Mesendoderm (in vitro differentiated cells): ENCODE measurements around the gene DOCK9.

Experiments used
- DNase-seq: peaks from one replicate; pipeline ENCODE4 v3.0.0; 2013
- H2AK5ac ChIP-seq: 2 replicates; pipeline ENCODE4 v1.6.1; 2013; ENCODE audit warnings: low read length, inconsistent platforms
- H2BK120ac ChIP-seq: 2 replicates; pipeline ENCODE4 v1.6.1; 2013; ENCODE audit warnings: low read depth, mild to moderate bottlenecking, low read length, moderate library complexity, mixed read lengths
- H2BK15ac ChIP-seq: replicated peaks from 2 replicates; pipeline ENCODE4 v1.6.1; 2013; ENCODE audit warnings: low read depth, mild to moderate bottlenecking, moderate library complexity
- H2BK5ac ChIP-seq: 2 replicates; pipeline ENCODE4 v1.6.1; 2013; ENCODE audit warnings: low read length, inconsistent platforms
- H3K18ac ChIP-seq: 2 replicates; pipeline ENCODE4 v1.6.1; 2013; ENCODE audit warnings: mild to moderate bottlenecking, low read length, mixed read lengths
- H3K23ac ChIP-seq: one replicate; pipeline ENCODE4 v1.6.1; 2013; ENCODE audit warnings: low read length
- H3K27ac ChIP-seq: 2 replicates; pipeline ENCODE4 v1.5.1; 2013; ENCODE audit warnings: low read depth, mild to moderate bottlenecking, inconsistent platforms, low read length, moderate library complexity
- H3K27me3 ChIP-seq: 2 replicates; pipeline ENCODE4 v1.6.1; 2013; ENCODE audit warnings: low read length, control low read depth, mild to moderate bottlenecking, inconsistent platforms; ENCODE audit not compliant: insufficient read depth, poor library complexity
- H3K36me3 ChIP-seq: 2 replicates; pipeline ENCODE4 v1.6.1; 2013; ENCODE audit warnings: low read length, inconsistent platforms; ENCODE audit not compliant: control insufficient read depth, insufficient read depth
- H3K4ac ChIP-seq: one replicate; pipeline ENCODE4 v1.6.1; 2013; ENCODE audit warnings: low read depth, mild to moderate bottlenecking, low read length, moderate library complexity
- H3K4me1 ChIP-seq: 2 replicates; pipeline ENCODE4 v1.6.1; 2013; ENCODE audit warnings: low read depth, low read length, inconsistent platforms; ENCODE audit not compliant: control insufficient read depth
- H3K4me2 ChIP-seq: 2 replicates; pipeline ENCODE4 v1.6.1; 2013; ENCODE audit warnings: low read length
- H3K4me3 ChIP-seq: 2 replicates; pipeline ENCODE4 v1.5.1; 2013; ENCODE audit warnings: mild to moderate bottlenecking, low read length
- H3K56ac ChIP-seq: one replicate; pipeline ENCODE4 v1.6.1; 2013; ENCODE audit warnings: low read length
- H3K79me1 ChIP-seq: 2 replicates; pipeline ENCODE4 v1.6.1; 2013; ENCODE audit warnings: low read length, inconsistent platforms
- H3K79me2 ChIP-seq: 2 replicates; pipeline ENCODE4 v1.6.1; 2013; ENCODE audit warnings: mild to moderate bottlenecking, low read length; ENCODE audit not compliant: control insufficient read depth, insufficient read depth
- H3K9ac ChIP-seq: 2 replicates; pipeline ENCODE4 v1.6.1; 2013; ENCODE audit warnings: low read length, inconsistent platforms
- H4K5ac ChIP-seq: one replicate; pipeline ENCODE4 v1.6.1; 2013; ENCODE audit warnings: low read length
- H4K8ac ChIP-seq: one replicate; pipeline ENCODE4 v1.6.1; 2013; ENCODE audit warnings: low read depth, mild to moderate bottlenecking, control low read depth, low read length, moderate library complexity
- WGBS: extraction: QIAGEN DNeasy Blood & Tissue Kit; methylation state at CpG from one replicate; pipeline ENCODE4 v1.1.7; 2013; ENCODE audit warnings: low lambda C conversion rate, missing lambda C conversion rate; ENCODE audit not compliant: insufficient coverage; ENCODE audit errors: extremely low coverage; 5-methylcytosine and 5-hydroxymethylcytosine counted together

Gene DOCK9

DNA sequence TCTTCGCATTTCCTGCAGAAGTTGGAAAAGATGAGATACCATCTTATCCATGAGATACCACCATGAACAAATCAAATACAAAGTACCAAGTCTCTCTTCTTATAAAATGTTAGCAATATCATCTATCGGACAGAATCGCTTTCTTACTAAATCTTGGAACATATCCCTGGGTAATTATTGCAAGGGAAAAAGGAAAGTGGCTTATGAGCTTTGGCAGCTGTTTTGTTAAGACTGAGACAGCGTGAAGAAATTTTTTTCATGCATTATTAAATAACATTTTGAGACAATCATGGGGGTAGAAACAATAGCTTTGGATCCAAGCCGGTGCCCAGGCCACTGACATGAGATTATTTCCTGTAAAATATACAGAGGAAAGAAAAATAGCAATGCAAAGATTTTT is 84.5 kb downstream of the DOCK9 start:
- Histone ChIP-seq H3K4me1 (peaks cover 6% of the 10 kb centered on the region), H3K27ac (no peak overlapping the region), H3K18ac (no peak overlapping the region), H3K4me3 (no peak overlapping the region), H2AK5ac (no peak overlapping the region), H3K23ac (no peak overlapping the region), H2BK5ac (no peak overlapping the region), H4K8ac (no peak overlapping the region), H2BK15ac (no peak overlapping the region), H3K56ac (no peak overlapping the region), H2BK120ac (no peak overlapping the region), H3K4me2 (no peak overlapping the region), H3K9ac (no peak overlapping the region), H3K4ac (no peak overlapping the region), H3K79me2 (no peaks in the 10 kb centered on the region), H4K5ac (no peak overlapping the region), H3K79me1 (no peaks in the 10 kb centered on the region), H3K36me3 (no peaks in the 10 kb centered on the region), H3K27me3 (no peaks in the 10 kb centered on the region)
- no CpG with 5 or more reads among the region's 5 CpGs for WGBS
- DNase-seq = no peak

DNA sequence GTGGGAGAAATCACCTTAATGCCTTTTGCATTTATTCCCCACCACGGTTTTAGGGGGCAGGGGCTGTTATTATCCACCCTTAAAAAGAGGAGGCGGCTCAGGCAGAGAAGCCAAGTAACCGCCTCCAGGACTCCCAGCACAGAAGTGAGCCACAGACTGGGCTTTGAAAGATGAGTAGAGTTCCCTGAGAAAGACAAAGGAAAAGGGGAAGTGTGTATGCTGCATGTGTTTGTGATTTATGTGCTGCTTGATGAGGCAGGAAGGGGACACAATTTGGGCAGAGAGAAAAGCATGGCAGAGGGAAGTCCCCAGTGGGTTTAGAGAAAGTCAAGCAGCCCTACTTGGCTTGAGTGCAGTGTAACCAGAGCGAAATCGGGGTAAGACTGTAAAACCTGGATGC is 85.0 kb downstream of the DOCK9 start:
- H3K27me3 ChIP-seq = no peaks in the 10 kb centered on the region
- no peak overlapping the region for H3K4me3 ChIP-seq
- DNase-seq = no peak
- H3K4me2 ChIP-seq = no peak overlapping the region
- no peak overlapping the region for H2BK15ac ChIP-seq
- H2BK5ac ChIP-seq = no peak overlapping the region
- no peak overlapping the region for H3K18ac ChIP-seq
- no peak overlapping the region for H4K8ac ChIP-seq
- no peak overlapping the region for H3K4ac ChIP-seq
- H3K4me1 ChIP-seq = peaks cover 6% of the 10 kb centered on the region
- no peak overlapping the region for H3K27ac ChIP-seq
- H4K5ac ChIP-seq = no peak overlapping the region
- no peaks in the 10 kb centered on the region for H3K79me1 ChIP-seq
- no peaks in the 10 kb centered on the region for H3K36me3 ChIP-seq
- no peak overlapping the region for H3K9ac ChIP-seq
- no CpG with 5 or more reads among the region's 5 CpGs for WGBS
- no peak overlapping the region for H2AK5ac ChIP-seq
- no peak overlapping the region for H3K23ac ChIP-seq
- H3K56ac ChIP-seq = no peak overlapping the region
- H2BK120ac ChIP-seq = no peak overlapping the region
- H3K79me2 ChIP-seq = no peaks in the 10 kb centered on the region

DNA sequence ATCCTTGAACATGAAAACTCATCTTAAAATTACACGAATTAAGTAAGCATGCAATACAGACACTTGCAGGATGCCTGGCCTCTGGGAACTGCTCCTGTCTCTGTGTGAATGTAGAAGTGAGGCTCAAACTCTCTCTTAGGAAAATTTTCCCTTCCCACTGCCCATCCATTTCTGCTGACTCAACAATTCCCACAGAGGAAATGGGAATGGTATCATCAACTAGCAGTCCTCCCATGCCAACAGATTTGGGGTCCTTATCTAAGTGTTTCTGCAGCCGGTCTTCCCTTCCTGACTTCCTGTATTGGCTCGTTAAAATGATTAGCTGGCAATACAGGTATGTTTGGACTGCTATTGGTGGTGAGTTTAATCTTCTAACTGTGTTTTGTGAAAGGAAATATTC is 85.8 kb downstream of the DOCK9 start:
- Histone ChIP-seq H2BK120ac (no peak overlapping the region), H3K4me3 (no peak overlapping the region), H3K36me3 (no peaks in the 10 kb centered on the region), H2BK15ac (no peak overlapping the region), H3K79me1 (no peaks in the 10 kb centered on the region), H2AK5ac (no peak overlapping the region), H3K27me3 (no peaks in the 10 kb centered on the region), H3K23ac (no peak overlapping the region), H3K79me2 (no peaks in the 10 kb centered on the region), H3K27ac (no peak overlapping the region), H3K4me2 (no peak overlapping the region), H4K5ac (no peak overlapping the region), H3K9ac (no peak overlapping the region), H2BK5ac (no peak overlapping the region), H3K18ac (no peak overlapping the region), H3K4me1 (peaks cover 6% of the 10 kb centered on the region), H3K56ac (no peak overlapping the region), H3K4ac (no peak overlapping the region), H4K8ac (no peak overlapping the region)
- DNase-seq = no peak
- WGBS = no CpG with 5 or more reads among the region's 3 CpGs

DNA sequence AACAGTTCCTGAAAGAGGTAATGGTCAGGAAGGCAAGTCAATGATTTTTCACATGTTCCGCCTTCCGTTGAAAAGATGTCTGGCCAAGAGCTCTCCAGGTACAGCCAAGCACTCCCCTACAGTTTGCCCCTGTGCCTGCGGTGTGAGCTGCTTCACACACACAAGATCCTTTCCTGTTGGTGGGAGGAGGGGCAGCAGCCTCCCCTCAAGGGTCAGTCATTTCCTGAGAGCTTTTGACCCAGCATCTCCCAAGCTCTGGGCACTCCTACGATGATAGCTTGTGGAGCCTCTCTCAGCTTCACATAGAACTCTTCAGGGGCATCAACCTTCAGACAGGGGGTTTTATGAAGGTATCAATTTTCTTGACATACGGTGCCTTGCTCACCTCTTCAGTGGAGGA is 86.9 kb downstream of the DOCK9 start:
- no peak overlapping the region for H4K5ac ChIP-seq
- no peaks in the 10 kb centered on the region for H3K79me2 ChIP-seq
- H3K27ac ChIP-seq = no peak overlapping the region
- H3K18ac ChIP-seq = no peak overlapping the region
- no peak overlapping the region for H2AK5ac ChIP-seq
- peaks cover 4% of the 10 kb centered on the region for H3K4me1 ChIP-seq
- no peak overlapping the region for H2BK120ac ChIP-seq
- no peak overlapping the region for H3K23ac ChIP-seq
- no peak overlapping the region for H3K4ac ChIP-seq
- H3K4me2 ChIP-seq = no peak overlapping the region
- no peaks in the 10 kb centered on the region for H3K79me1 ChIP-seq
- no peak overlapping the region for H3K9ac ChIP-seq
- no peak overlapping the region for H3K56ac ChIP-seq
- no peak overlapping the region for H4K8ac ChIP-seq
- H3K36me3 ChIP-seq = no peaks in the 10 kb centered on the region
- WGBS = no CpG with 5 or more reads among the region's 5 CpGs
- no peak overlapping the region for H3K4me3 ChIP-seq
- DNase-seq = peak; percentile 55
- H2BK5ac ChIP-seq = no peak overlapping the region
- H3K27me3 ChIP-seq = no peaks in the 10 kb centered on the region
- H2BK15ac ChIP-seq = no peak overlapping the region

DNA sequence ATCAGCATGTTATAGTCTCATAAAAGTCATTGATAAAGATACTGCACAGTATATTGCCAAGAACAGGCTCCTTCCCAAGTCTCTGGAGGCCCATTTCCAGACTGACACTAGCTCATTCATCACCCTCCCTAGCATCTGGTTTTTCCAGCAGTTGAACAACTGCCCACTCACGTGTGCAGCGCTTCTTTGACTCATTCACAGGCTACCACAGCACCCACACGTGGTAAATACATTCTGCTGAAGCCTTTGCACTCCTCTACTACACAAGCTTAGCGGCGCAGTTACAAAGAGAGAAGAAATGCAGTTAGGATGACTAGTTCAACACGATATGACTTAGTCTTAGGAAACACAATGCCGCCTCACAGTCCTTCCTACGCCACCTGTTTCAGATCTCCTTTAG is 87.7 kb downstream of the DOCK9 start:
- H3K4me1 ChIP-seq = peaks cover 3% of the 10 kb centered on the region
- no peaks in the 10 kb centered on the region for H3K36me3 ChIP-seq
- no peak overlapping the region for H2AK5ac ChIP-seq
- H3K27ac ChIP-seq = no peak overlapping the region
- H4K5ac ChIP-seq = no peak overlapping the region
- no peak for DNase-seq
- no peaks in the 10 kb centered on the region for H3K79me1 ChIP-seq
- H3K27me3 ChIP-seq = no peaks in the 10 kb centered on the region
- no peak overlapping the region for H3K9ac ChIP-seq
- no peak overlapping the region for H3K4ac ChIP-seq
- H3K23ac ChIP-seq = no peak overlapping the region
- no peak overlapping the region for H2BK15ac ChIP-seq
- no peak overlapping the region for H3K4me2 ChIP-seq
- no peak overlapping the region for H3K4me3 ChIP-seq
- no CpG with 5 or more reads among the region's 8 CpGs for WGBS
- H2BK120ac ChIP-seq = no peak overlapping the region
- H3K56ac ChIP-seq = no peak overlapping the region
- H3K79me2 ChIP-seq = no peaks in the 10 kb centered on the region
- no peak overlapping the region for H2BK5ac ChIP-seq
- no peak overlapping the region for H4K8ac ChIP-seq
- H3K18ac ChIP-seq = no peak overlapping the region

DNA sequence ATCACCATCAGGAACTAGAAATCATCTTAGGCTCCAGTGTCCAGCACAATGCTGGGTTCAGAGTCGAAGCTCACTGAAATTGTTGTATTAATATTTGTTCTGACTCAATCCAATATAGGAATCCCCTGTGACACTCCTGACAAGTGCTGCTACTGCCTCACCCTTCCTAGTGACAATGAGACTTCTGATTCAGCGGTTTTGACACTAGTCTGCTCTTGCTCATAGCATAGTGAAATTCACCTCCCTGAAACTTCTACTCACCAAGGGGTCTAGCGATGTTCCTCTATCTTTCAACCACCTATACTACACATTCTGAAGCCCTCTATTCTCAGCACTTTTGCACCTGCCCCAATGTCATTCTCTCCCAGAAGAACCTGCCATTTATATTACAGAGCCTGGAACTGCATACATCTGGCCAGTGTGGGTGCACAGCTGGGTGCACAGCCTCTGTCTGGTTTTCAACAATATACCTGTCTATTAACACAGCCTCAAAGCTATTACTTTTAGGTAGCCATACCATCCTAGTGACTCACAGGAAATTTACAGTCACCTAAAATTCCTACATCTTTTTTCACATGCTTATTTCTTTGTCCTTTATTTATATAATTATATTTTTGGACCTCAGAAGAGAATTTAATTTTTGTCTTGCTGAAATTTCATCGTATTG is 88.3 kb downstream of the DOCK9 start:
- Histone ChIP-seq H3K27me3 (no peaks in the 10 kb centered on the region), H3K4ac (no peak overlapping the region), H2BK5ac (no peak overlapping the region), H4K8ac (no peak overlapping the region), H3K4me1 (peaks cover 3% of the 10 kb centered on the region), H4K5ac (no peak overlapping the region), H3K18ac (no peak overlapping the region), H3K56ac (no peak overlapping the region), H3K27ac (no peak overlapping the region), H2BK15ac (no peak overlapping the region), H3K23ac (no peak overlapping the region), H3K36me3 (no peaks in the 10 kb centered on the region), H3K4me3 (no peak overlapping the region), H3K4me2 (no peak overlapping the region), H2AK5ac (no peak overlapping the region), H3K79me2 (no peaks in the 10 kb centered on the region), H2BK120ac (no peak overlapping the region), H3K9ac (no peak overlapping the region), H3K79me1 (no peaks in the 10 kb centered on the region)
- WGBS = no CpG with 5 or more reads among the region's 4 CpGs
- DNase-seq = no peak
